HG03520 (cell line): Measurements from ENCODE around the gene SERINC5.
"Not testable (repeated sequence)": the region's sequence is repeated elsewhere in the genome, so short reads cannot be mapped to it uniquely, and the experiment has no call there.

ENCODE experiments used
- ATAC-seq: cut with Tn5 transposase; IDR thresholded peaks from one replicate; pipeline ENCODE4 v1.9.1; 2021; ENCODE audit warnings: mild to moderate bottlenecking, moderate library complexity; ENCODE audit not compliant: unreplicated experiment

SERINC5 gene

DNA sequence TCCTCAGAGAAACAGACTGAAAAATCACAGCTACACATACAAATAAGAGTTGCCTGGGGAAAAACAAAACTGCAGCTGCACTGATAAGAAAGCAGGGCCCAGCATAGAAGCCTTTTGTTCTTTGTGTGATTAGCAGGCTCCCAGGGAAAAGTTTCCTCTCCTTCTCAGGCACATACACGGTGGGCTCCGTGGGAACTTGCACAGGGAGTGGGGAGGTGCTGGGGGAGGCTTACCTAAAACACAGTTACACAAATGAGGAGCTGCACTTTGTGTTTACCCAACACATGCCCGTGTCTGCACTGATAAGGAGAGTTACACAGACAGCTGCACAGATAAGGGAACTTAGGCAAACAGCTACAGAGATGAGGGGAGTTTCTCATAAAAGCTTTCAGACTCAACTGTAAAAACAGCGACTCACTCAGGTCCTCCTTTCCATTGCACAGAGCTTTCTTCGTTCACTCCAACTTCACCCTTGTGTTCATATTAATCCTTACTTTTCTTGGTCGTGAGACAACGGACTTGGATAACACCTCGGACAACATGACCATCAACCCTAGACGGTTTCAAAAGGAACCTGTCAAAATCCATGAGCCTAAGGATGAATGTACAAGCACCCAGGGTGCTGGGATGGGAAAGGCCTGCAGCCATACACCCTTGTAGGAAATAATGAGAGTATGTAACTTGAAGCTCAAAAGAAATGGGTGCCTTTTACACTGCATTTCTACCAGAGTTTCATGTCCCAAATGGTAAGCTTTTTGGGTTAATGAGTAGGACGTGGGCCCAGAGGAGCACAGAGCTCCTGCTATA lies 50.8 kb downstream of the SERINC5 start:
- no peak for ATAC-seq

DNA sequence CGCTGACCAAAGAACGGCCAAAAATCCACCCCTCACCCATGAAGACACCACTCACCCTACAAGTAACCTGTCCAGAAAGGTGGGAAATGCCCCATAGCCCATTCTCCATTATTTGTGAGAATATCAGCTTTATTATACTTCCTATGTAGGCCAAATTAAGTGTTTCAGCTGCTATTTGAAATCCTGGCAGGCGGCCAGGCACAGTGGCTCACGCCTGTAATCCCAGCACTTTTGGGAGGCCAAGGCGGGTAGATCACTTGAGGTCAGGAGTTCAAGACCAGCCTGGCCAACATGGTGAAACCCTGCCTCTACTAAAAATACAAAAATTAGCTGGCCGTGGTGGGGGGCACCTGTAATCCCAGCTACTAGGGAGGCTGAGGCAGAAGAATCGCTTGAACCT lies 54.1 kb downstream of the SERINC5 start:
- ATAC-seq: not testable (repeated sequence)

DNA sequence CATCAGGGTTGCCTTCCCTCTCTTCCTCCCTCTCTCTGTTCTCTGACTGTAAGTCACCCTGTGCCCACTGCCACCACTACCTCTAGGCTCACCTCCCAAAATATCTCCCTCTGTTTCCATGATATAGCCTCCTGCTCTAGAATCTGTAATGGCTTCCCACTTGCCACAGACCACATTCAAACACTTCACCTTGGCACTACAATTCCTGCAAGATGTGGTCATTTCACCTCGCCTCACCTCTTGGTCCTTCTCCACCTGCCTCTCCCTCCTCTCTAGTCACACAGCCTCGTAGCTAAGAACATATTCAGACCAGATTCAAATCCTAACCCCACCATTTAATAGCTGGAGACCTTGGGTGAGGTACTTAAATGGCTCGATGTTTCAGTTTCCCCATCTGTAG lies 56.9 kb downstream of the SERINC5 start:
- ATAC-seq: no peak

DNA sequence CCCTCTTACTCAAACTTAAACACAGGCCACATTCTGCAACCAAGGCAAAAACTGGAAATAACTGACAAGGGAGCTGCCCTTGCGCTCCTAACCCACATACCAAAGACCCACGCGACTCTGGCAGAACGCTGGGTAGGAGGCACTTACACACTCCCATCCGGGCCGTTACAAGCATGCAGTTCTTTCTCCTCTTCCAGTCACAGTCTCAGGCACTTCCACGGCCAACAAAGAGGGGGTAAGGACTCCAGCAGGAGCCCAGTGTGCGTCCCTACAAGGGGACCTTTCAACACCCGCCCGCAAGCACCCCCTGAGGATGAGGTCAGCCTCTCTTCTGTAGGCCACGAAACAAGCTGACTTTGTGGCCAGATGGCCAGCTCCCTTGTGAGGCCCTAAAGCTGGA lies 57.4 kb downstream of the SERINC5 start:
- no peak for ATAC-seq

DNA sequence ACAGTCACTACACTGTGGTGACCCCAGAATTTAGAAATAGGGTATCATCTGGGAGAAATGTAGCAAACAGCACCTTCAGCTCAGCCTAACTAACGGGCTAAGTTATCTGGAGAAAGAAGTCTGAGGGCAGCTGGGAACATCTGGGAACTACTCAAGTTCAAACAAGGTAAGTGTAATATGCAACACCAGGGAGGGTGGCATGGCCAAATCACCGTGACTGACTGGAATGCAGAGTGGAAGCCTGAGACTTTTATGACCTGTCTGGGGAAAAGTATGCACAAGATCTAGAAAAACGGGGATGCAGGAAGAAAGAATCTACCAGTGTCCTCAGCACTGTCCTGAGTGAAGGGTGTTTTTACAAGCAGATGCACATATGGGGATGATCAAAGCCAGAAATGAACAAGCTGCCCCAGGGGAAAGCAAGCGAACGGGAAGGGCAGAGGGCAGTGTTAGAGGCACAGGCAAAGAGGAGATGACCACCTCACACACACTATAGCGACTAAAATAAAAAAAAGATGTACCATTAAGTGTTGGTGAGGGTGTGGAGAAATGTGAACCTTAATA lies 59.9 kb downstream of the SERINC5 start:
- ATAC-seq: no peak

DNA sequence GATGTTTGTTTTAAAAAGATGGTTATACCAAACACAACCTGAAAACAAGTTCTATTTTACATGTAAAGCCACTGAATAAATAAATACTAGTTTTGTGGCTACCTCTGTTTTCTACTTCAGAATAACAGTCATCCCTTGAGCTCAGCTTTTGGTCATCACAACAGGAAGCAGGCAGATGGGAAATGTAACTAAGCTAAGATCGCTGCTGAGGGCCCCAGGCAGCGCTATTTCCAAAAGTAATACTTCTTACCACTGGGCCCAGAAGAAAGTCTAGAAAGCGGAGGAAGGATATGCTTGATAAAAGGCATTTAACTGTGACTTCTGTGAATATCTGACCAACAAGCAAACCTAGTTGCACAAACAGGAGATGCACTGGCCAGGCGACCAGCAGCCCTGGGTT lies 61.4 kb downstream of the SERINC5 start:
- ATAC-seq: no peak

DNA sequence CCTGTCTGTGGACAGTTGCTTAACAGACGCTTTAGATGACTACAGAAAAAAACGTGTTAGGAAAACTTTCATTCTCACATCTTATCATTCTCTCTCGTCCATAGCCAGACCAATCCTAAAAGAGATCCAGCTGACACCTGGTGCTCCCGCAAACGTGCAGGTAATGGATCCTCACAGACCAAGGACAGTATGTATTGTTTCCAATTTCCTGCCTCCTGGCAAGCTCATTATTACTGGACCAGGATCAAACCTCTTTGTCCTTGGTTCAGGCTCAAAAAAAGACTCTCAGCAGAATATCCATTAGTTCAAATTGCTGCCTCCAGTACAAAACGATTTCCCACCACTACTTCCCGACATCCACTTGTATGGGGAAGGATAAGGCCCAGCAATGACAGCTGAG lies 62.4 kb downstream of the SERINC5 start:
- no peak for ATAC-seq

DNA sequence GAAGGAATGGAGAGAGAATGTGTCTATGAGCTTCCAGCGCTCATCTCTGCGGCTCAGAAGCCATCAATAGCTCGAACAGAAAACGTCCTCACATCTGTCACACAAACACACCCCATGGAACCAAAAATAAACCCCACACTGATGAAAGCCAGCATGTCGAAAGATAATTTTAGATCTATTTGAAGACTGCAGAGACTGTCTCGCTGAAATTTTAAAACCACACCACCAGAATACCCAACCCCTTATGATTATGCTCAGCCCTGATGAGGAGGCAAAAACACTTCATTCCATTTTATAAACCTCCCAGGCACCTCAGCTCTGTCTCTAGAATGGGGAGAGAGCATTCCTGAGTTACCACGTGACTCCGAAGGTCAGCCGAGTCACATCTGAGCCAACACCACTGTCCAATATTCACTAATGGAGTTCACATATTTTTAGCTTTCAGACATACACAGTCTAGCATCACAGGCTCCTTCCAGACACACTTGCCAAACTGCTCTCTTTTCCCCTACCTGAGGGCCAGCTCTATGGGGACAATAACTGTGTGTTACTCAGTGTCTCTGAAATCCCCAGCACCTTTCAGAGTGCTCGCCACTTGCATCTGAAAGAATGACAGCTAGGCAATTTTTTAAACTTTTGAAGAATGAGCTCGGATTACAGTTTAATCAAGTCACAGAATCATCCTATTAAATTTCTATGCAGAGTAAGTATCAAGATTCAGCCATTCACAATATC lies 63.2 kb downstream of the SERINC5 start:
- ATAC-seq: no peak

DNA sequence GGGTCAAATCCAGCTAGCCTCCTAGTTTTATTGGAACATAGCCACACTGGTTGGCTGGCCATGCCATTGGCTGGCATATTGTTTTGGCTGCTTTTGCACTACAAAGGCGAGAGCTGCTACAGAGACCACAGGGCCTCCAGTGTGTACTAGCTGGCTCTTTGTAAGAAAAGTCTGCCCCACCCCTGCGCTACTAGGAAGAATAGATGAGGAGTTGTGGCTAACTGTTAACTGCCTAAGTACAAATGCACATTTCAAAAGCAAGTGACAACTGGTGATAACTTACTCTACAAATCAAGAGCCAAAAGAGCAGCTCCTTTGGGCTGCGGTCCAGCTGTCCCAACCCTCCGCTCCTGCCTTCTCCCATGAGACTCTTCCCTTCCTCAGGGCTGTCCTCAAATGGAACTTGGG lies 63.9 kb downstream of the SERINC5 start:
- no peak for ATAC-seq

DNA sequence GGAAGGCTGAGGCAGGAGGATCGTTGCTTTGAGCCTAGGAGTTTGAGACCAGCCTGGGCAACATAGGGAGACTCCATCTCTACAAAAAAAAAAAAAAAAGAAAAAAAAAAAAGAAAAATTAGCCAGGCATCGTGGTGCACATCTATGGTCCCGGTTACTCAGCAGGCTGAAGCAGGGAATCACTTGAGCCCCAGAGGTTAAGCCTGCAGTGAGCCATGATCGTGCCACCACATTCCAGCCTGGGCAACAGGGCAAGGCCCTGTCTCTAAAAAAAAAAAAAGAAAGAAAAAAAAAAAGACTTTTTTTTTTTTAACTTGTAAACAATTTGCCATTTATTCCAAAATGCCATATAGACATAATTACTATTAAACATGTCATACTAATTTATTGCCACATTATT lies 64.5 kb downstream of the SERINC5 start:
- ATAC-seq: no peak

DNA sequence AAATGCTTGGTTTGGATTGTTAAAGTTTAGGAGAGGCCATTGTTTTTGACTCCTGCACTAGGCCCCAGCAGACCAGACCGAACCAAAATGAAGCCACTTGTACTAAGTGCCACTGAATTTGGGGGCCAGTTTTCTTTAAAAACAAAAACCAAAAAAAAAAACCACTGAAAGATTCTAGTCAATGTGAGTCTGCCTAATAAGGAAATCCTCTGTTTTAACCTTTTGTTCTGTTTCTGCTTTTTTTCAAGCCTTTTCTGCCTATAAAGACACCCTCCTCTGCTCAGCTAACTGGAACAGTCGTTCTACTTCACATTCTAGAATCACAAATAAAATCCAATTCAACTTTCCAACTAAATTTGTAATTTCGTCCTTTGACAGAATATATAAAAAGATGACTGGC lies 64.9 kb downstream of the SERINC5 start:
- no peak for ATAC-seq

DNA sequence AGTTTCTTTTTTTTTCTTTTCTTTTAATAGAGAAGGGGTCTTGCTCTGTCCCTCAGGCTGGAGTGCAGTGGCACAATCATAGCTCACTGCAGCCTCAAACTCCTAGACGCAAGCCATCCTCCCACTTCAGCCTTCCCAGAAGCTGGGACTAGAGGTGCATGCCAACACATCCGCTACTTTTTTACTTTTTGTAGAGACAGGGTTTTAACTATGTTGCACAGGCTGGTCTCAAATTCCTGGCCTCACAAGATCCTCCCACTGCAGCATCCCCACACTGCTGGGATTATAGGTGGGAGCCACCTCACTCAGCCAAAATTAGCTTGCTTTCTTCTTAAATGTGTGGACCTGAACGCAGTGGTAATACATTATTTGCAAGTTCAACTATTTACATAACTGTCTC lies 66.1 kb downstream of the SERINC5 start:
- no peak for ATAC-seq

DNA sequence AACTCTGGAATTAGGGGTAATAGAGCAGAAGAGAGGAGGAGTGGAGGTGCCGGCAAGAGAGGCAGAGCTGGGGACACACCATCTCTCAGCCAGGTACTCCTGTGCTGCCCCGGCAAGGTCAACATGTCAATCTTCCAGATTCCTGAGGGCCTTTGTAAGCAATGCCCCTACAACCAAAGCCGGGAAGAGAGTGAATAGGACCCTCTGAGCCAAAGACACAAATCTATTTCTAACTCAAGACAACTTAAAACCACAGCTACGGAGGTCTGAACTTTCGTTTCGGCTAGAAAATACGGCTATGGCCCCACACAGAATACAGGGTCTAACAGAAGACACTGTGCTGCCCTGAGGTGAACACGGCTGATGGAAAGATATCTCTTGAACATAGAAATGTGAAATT lies 66.6 kb downstream of the SERINC5 start:
- no peak for ATAC-seq

DNA sequence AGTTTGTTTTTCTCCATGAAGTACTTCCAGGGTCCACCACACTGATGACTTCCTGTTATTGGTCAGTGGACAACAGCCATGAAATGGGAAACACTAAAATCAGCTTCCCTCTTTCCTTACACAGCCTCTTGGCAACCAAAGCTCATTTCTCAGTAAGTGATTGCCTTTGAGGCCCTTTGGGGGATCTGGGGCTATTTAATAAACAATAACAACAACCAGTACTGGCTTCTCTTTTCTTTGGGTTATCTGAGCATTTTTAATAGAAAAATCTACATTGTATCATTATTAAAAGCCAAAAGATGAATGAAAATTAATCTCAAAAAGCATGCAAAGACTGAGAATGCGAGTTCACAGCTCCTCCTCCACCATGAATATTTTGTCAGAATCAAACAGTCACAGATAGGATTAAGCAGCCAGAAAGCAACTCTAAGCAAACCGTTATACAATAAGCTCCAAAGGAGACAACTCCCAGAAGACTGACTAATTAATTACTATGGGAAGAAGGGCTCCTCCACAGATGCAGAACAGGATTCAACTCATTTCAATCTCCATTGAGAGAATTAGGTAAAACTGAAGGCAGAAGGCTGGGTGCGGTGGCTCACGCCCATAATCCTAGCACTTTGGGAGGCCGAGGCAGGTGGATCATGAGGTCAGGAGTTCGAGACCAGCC lies 68.3 kb downstream of the SERINC5 start:
- ATAC-seq: no peak

DNA sequence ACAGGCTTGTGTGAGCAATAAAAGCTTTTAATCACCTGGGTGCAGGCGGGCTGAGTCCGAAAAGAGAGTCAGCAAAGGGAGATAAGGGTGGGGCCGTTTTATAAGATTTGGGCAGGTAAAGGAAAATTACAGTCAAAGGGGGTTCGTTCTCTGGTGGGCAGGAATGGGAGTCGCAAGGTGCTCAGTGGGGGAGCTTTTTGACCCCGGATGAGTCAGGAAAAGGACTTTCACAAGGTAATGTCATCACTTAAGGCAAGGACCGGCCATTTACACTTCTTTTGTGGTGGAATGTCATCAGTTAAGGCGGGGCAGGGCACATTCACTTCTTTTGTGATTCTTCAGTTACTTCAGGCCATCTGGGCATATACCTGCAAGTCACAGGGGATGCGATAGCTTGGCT lies 70.3 kb downstream of the SERINC5 start:
- not testable (repeated sequence) for ATAC-seq

DNA sequence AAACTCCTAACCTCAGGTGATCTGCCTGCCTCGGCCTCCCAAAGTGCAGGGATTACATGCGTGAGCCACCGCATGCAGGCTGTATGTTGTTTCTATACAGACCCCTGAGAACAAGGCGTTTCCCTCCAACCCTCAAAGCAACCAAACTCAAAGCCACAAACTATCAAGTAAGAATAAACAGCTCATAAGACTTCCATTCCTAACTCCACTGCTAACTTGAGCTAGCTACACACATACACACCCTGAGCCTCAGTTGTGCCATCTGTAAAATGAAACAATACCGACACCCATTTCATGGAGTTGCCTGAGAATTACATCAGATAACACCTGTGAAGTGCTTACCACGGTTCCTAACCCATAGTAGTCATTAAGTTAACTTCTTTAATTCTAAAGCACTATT lies 70.8 kb downstream of the SERINC5 start:
- ATAC-seq: no peak

DNA sequence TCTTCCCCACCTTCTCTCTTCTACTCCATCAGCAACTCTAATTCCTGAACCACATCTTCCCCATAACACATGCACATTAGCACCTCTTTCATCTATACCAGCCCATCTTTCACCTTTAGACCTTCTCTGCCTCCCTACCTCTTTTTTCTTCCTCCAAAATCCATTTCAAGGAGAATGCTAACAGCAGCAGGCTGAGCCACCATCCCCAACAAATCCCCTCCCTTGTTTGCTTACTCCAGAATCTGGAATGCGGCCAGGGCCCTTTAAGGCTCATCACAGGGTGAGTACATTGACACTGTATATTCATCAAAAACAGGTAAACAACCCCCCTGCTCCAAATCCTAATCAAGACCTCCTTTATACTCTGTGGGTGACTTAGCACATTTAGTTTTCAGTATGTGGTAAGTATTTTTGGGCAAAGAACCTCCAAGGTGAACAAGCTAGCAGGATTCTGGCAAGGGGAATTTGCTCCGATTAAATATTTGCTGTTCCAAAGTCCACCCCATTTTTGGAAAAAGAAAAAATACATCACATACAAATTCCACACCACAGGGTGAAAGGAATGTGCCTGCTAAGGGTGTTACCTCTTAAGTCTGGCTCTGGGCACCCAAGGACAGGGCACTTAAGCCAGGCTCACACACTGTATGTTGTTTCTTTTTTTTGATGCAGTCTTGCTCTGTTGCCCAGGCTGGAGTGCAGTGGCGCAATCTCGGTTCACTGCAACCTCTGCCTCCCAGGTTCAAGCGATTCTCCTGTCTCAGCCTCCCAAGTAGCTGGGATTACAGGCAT lies 71.4 kb downstream of the SERINC5 start:
- no peak for ATAC-seq

DNA sequence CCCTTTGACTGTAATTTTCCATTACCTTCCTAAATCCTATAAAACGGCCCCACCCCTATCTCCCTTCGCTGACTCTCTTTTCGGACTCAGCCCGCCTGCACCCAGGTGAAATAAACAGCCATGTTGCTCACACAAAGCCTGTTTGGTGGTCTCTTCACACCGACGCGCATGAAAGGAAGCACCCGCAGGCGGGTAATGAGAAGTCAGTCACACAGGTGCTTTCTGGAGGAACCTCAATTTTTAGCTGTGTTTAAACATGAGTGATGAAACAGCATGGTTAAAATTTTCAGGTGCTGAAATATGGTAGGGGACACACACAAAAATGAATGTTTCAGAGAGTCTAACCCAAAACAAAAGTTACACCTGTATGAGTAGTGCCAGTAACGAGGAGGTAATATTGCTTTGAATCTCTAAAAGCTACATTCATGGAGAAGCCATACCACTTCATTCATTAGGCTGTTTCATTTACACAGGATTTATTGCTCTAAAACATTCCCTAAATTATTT lies 72.1 kb downstream of the SERINC5 start:
- not testable (repeated sequence) for ATAC-seq

DNA sequence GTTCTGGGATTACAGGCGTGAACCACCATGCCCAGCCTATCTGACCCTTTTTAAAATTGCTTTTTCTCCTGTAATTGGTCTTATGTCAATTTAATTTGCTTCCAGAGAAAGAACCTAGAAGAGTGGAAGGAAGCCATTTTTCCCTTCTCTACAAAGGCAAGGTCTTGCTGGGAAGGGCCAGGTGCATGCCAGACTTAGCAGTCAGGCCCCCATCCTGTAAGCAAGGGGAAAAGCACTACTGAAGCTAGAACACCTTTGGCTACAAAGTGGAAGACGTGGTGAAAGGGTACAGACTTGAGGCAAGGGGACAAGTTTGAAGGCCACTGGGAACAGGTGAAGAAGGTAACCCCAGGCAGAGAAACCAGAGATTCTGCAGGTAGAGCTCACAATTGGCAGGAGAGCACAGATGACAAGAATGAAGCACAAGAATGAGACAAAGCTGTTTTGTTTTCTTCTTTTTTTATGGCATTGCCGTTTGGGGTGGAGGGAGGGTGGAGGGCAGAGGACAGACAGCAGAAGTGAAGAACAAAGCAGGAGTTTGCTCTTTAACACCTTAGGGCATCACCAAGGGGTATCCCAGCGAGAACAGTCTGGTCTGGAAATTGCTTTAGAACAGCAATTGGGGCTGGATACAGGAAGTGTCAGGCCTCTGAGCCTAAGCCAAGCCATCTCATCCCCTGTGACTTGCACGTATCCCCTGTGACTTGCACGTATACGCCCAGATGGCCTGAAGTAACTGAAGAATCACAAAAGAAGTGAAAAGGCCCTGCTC lies 72.9 kb downstream of the SERINC5 start:
- ATAC-seq: no peak
